GM18858 (cell line): ENCODE results near the gene MAP2K1.
A peak's percentile ranks its signal among the peaks of the same experiment; 100 is the strongest.
"Not testable (repeated sequence)": the region's sequence is repeated elsewhere in the genome, so short reads cannot be mapped to it uniquely, and the experiment has no call there.

Experiments used
- ATAC-seq: cut with Tn5 transposase; IDR thresholded peaks from one replicate; pipeline ENCODE4 v1.9.1; 2021; ENCODE audit not compliant: unreplicated experiment

The MAP2K1 gene

GRCh38 chr15:66474135-66474534, 87.4 kb downstream of the MAP2K1 start:
- ATAC-seq, result no peak

- no peak for ATAC-seq
These were observed 88.3 kb downstream of the MAP2K1 start for GRCh38 chr15:66474963-66475362.

- ATAC-seq, result no peak
These were observed 89.8 kb downstream of the MAP2K1 start for GRCh38 chr15:66476535-66476934.

GRCh38 chr15:66477011-66477410, 90.3 kb downstream of the MAP2K1 start:
- no peak for ATAC-seq

GRCh38 chr15:66480267-66480666, 93.6 kb downstream of the MAP2K1 start:
- no peak for ATAC-seq

- ATAC-seq, result no peak
These were observed 94.6 kb downstream of the MAP2K1 start for GRCh38 chr15:66481107-66481856.

GRCh38 chr15:66482539-66482938, 95.8 kb downstream of the MAP2K1 start:
- no peak for ATAC-seq

- no peak for ATAC-seq
These were observed 96.4 kb downstream of the MAP2K1 start for GRCh38 chr15:66483131-66483566.

- no peak for ATAC-seq
These were observed 97.9 kb downstream of the MAP2K1 start for GRCh38 chr15:66484539-66485112.

GRCh38 chr15:66486887-66487286, 100.2 kb downstream of the MAP2K1 start:
- ATAC-seq, result no peak

GRCh38 chr15:66488525-66488924, 101.8 kb downstream of the MAP2K1 start:
- ATAC-seq, result no peak

GRCh38 chr15:66489179-66489791, 102.6 kb downstream of the MAP2K1 start:
- ATAC-seq, result no peak

- ATAC-seq, result no peak
These were observed 105.1 kb downstream of the MAP2K1 start for GRCh38 chr15:66491846-66492245.

- no peak for ATAC-seq
These were observed 107.5 kb downstream of the MAP2K1 start for GRCh38 chr15:66494262-66494661.

- no peak for ATAC-seq
These were observed 110.3 kb downstream of the MAP2K1 start for GRCh38 chr15:66496951-66497501.

GRCh38 chr15:66497502-66498455, 111.1 kb downstream of the MAP2K1 start, which contains the start of gene SNAPC5:
TSS of gene SNAPC5 (minus strand) at chr15:66497762. CDS start at chr15:66497731, 31 bp downstream.
- peak; percentile 75 for ATAC-seq

GRCh38 chr15:66498501-66499386, 112.0 kb downstream of the MAP2K1 start:
- no peak for ATAC-seq

GRCh38 chr15:66500346-66500745, 113.6 kb downstream of the MAP2K1 start:
- not testable (repeated sequence) for ATAC-seq

GRCh38 chr15:66502491-66502890, 115.8 kb downstream of the MAP2K1 start:
- ATAC-seq, result no peak
